Mesenchymal stem cell (in vitro differentiated cells and primary cell): ENCODE measurements around the gene GUCD1.

Source experiments
- DNase-seq: peaks from one replicate; pipeline ENCODE4 v3.0.0-alpha.2; 2013
- H2AFZ ChIP-seq: one replicate; pipeline ENCODE4 v1.6.1; 2013; ENCODE audit warnings: low read depth, mild to moderate bottlenecking, control low read depth, inconsistent platforms, low read length, moderate library complexity
- H2AK5ac ChIP-seq: 2 replicates; pipeline ENCODE4 v1.6.1; 2013; ENCODE audit warnings: low read length, moderate library complexity, mild to moderate bottlenecking, inconsistent platforms; ENCODE audit not compliant: severe bottlenecking
- H2BK120ac ChIP-seq: one replicate; pipeline ENCODE4 v1.6.1; 2013; ENCODE audit warnings: low read depth, mild to moderate bottlenecking, inconsistent platforms, low read length, moderate library complexity
- H2BK12ac ChIP-seq, 2 experiments: one replicate each; pipeline ENCODE4 v1.6.1; 2013; ENCODE audit warnings: inconsistent platforms in 2 of 2, low read length in 2 of 2, mild to moderate bottlenecking in 2 of 2, moderate library complexity in 2 of 2, control low read depth in 1 of 2
- H2BK15ac ChIP-seq: one replicate; pipeline ENCODE4 v1.6.1; 2013; ENCODE audit warnings: mild to moderate bottlenecking, low read depth, inconsistent platforms; ENCODE audit not compliant: poor library complexity, severe bottlenecking
- H2BK5ac ChIP-seq: 2 replicates; pipeline ENCODE4 v1.6.1; 2013; ENCODE audit warnings: low read depth, mild to moderate bottlenecking, low read length, control low read depth, inconsistent platforms; ENCODE audit not compliant: poor library complexity, severe bottlenecking
- H3K14ac ChIP-seq, 2 experiments: one replicate each; pipeline ENCODE4 v1.6.1; 2013; ENCODE audit warnings: inconsistent platforms in 2 of 2, low read length in 2 of 2, control low read depth in 1 of 2, mild to moderate bottlenecking in 1 of 2, moderate library complexity in 1 of 2
- H3K18ac ChIP-seq, 2 experiments: one replicate each; pipeline ENCODE4 v1.6.1; 2013; ENCODE audit warnings: inconsistent platforms in 2 of 2, low read length in 2 of 2, control low read depth in 1 of 2, low read depth in 1 of 2, mild to moderate bottlenecking in 1 of 2
- H3K23ac ChIP-seq, 2 experiments: one replicate each; pipeline ENCODE4 v1.6.1; 2013; ENCODE audit warnings: inconsistent platforms in 2 of 2, low read length in 2 of 2, mild to moderate bottlenecking in 2 of 2, moderate library complexity in 2 of 2, control low read depth in 1 of 2
- H3K27ac ChIP-seq: 2 replicates; pipeline ENCODE4 v1.5.1; 2013; ENCODE audit warnings: mild to moderate bottlenecking, moderate library complexity, low read length, control low read depth, inconsistent platforms; ENCODE audit not compliant: poor library complexity, severe bottlenecking
- H3K27me3 ChIP-seq, 2 experiments: 2 replicates each; pipeline versions ENCODE4 v1.6.1 to v1.7.0; 2013; ENCODE audit warnings: low read length in 2 of 2, mild to moderate bottlenecking in 2 of 2, moderate library complexity in 2 of 2, control low read depth in 1 of 2, inconsistent platforms in 1 of 2; ENCODE audit not compliant: control insufficient read depth in 1 of 2, insufficient read depth in 1 of 2
- H3K36me3 ChIP-seq, 2 experiments: 2 replicates each; pipeline versions ENCODE4 v1.6.1 to v1.7.0; 2013; ENCODE audit warnings: low read length in 2 of 2, control low read depth in 1 of 2, inconsistent platforms in 1 of 2, low read depth in 1 of 2, mild to moderate bottlenecking in 1 of 2; ENCODE audit not compliant: insufficient read depth in 2 of 2, control insufficient read depth in 1 of 2
- H3K4ac ChIP-seq, 2 experiments: one replicate each; pipeline ENCODE4 v1.6.1; 2013; ENCODE audit warnings: inconsistent platforms in 2 of 2, low read length in 2 of 2, mild to moderate bottlenecking in 2 of 2, moderate library complexity in 2 of 2, control low read depth in 1 of 2, low read depth in 1 of 2
- H3K4me1 ChIP-seq: 2 replicates; pipeline ENCODE4 v1.6.1; 2013; ENCODE audit warnings: low read depth, low read length, control low read depth; ENCODE audit not compliant: control insufficient read depth, insufficient read depth
- H3K4me2 ChIP-seq: 2 replicates; pipeline ENCODE4 v1.6.1; 2013; ENCODE audit warnings: low read length, mild to moderate bottlenecking, inconsistent platforms; ENCODE audit not compliant: poor library complexity, severe bottlenecking
- H3K4me3 ChIP-seq, 2 experiments: 2 replicates each; pipeline versions ENCODE4 v1.5.1 to v1.7.0; 2013; ENCODE audit warnings: low read length in 2 of 2, mild to moderate bottlenecking in 2 of 2, control low read depth in 1 of 2, low read depth in 1 of 2; ENCODE audit not compliant: insufficient read depth in 1 of 2
- H3K79me1 ChIP-seq: replicated peaks from 2 replicates; pipeline ENCODE4 v1.6.1; 2013; ENCODE audit warnings: mild to moderate bottlenecking, control low read depth, low read length, inconsistent platforms; ENCODE audit not compliant: poor library complexity, severe bottlenecking
- H3K9ac ChIP-seq: 2 replicates; pipeline ENCODE4 v1.7.0; 2013; ENCODE audit warnings: mild to moderate bottlenecking, low read length, moderate library complexity
- H3K9me3 ChIP-seq: 2 replicates; pipeline ENCODE4 v1.7.0; 2013; ENCODE audit warnings: mild to moderate bottlenecking, low read length; ENCODE audit not compliant: control insufficient read depth
- H4K8ac ChIP-seq: one replicate; pipeline ENCODE4 v1.6.1; 2013; ENCODE audit warnings: inconsistent platforms, mild to moderate bottlenecking, low read length, moderate library complexity
- H4K91ac ChIP-seq: one replicate; pipeline ENCODE4 v1.6.1; 2013; ENCODE audit warnings: mild to moderate bottlenecking, low read length, inconsistent platforms
- WGBS: methylation state at CpG from one replicate; pipeline ENCODE4 v1.1.7; 2013; ENCODE audit warnings: mixed read lengths; 5-methylcytosine and 5-hydroxymethylcytosine counted together

The GUCD1 gene

GRCh38 chr22:24543679-24544243 is 11.2 kb downstream of the GUCD1 start:
- no peak overlapping the region for H3K23ac ChIP-seq
- no peak overlapping the region for H2AK5ac ChIP-seq
- no peak overlapping the region for H2AFZ ChIP-seq
- H3K9me3 ChIP-seq, result no peaks in the 10 kb centered on the region
- DNase-seq, result no peak
- WGBS, result 95% methylated on average over 11 of the region's 11 CpGs
- H3K4me3 ChIP-seq, result no peak overlapping the region
- H3K27me3 ChIP-seq, result no peaks in the 10 kb centered on the region
- peak overlapping the region; percentile 4 for H4K91ac ChIP-seq
- H3K4me1 ChIP-seq, result peaks cover 5% of the 10 kb centered on the region
- peaks cover 51% of the 10 kb centered on the region for H3K79me1 ChIP-seq
- H2BK15ac ChIP-seq, result no peak overlapping the region
- no peak overlapping the region for H2BK120ac ChIP-seq
- H3K14ac ChIP-seq, result peak overlapping the region in 1 of 2 experiments; percentile 28
- H3K27ac ChIP-seq, result no peak overlapping the region
- no peak overlapping the region for H3K9ac ChIP-seq
- no peak overlapping the region for H3K4ac ChIP-seq
- H4K8ac ChIP-seq, result no peak overlapping the region
- no peak overlapping the region for H3K4me2 ChIP-seq
- H3K36me3 ChIP-seq, result peaks cover 80 to 88% of the 10 kb centered on the region in 2 experiments
- no peak overlapping the region for H2BK5ac ChIP-seq
- no peak overlapping the region for H3K18ac ChIP-seq
- no peak overlapping the region for H2BK12ac ChIP-seq

GRCh38 chr22:24543185-24543601 is 11.7 kb downstream of the GUCD1 start:
- Histone ChIP-seq H3K4ac (no peak overlapping the region), H3K23ac (no peak overlapping the region), H3K27ac (no peak overlapping the region), H2BK120ac (no peak overlapping the region), H2AFZ (no peak overlapping the region), H3K4me3 (no peak overlapping the region), H3K9me3 (no peaks in the 10 kb centered on the region), H2AK5ac (no peak overlapping the region), H4K91ac (no peak overlapping the region), H3K18ac (no peak overlapping the region), H2BK5ac (no peak overlapping the region), H3K9ac (no peak overlapping the region), H3K36me3 (peaks cover 75 to 82% of the 10 kb centered on the region in 2 experiments), H2BK12ac (no peak overlapping the region), H3K4me2 (no peak overlapping the region), H2BK15ac (no peak overlapping the region), H3K4me1 (peaks cover 5% of the 10 kb centered on the region), H3K27me3 (no peaks in the 10 kb centered on the region), H3K79me1 (peaks cover 45% of the 10 kb centered on the region), H3K14ac (no peak overlapping the region), H4K8ac (no peak overlapping the region)
- WGBS, result 93% methylated on average over 7 of the region's 7 CpGs
- no peak for DNase-seq

GRCh38 chr22:24542641-24543040 is 12.3 kb downstream of the GUCD1 start:
- H2BK5ac ChIP-seq, result no peak overlapping the region
- H3K36me3 ChIP-seq, result peaks cover 69 to 77% of the 10 kb centered on the region in 2 experiments
- no peak for DNase-seq
- no peak overlapping the region for H3K23ac ChIP-seq
- no peak overlapping the region for H3K4me3 ChIP-seq
- no peak overlapping the region for H3K18ac ChIP-seq
- no peaks in the 10 kb centered on the region for H3K27me3 ChIP-seq
- no peak overlapping the region for H4K91ac ChIP-seq
- peaks cover 39% of the 10 kb centered on the region for H3K79me1 ChIP-seq
- H3K14ac ChIP-seq, result no peak overlapping the region
- no peak overlapping the region for H2AK5ac ChIP-seq
- H3K27ac ChIP-seq, result no peak overlapping the region
- H3K9me3 ChIP-seq, result no peaks in the 10 kb centered on the region
- peaks cover 5% of the 10 kb centered on the region for H3K4me1 ChIP-seq
- H2BK15ac ChIP-seq, result no peak overlapping the region
- no peak overlapping the region for H3K4ac ChIP-seq
- 96% methylated on average over 9 of the region's 9 CpGs for WGBS
- H3K4me2 ChIP-seq, result no peak overlapping the region
- H2BK120ac ChIP-seq, result no peak overlapping the region
- no peak overlapping the region for H2AFZ ChIP-seq
- no peak overlapping the region for H3K9ac ChIP-seq
- H4K8ac ChIP-seq, result no peak overlapping the region
- no peak overlapping the region for H2BK12ac ChIP-seq

- Histone ChIP-seq H2BK12ac (no peak overlapping the region), H3K14ac (no peak overlapping the region), H2AK5ac (no peak overlapping the region), H4K8ac (no peak overlapping the region), H3K4me2 (no peak overlapping the region), H3K9ac (no peak overlapping the region), H3K4me3 (no peak overlapping the region), H2BK120ac (no peak overlapping the region), H4K91ac (no peak overlapping the region), H2BK15ac (no peak overlapping the region), H3K23ac (no peak overlapping the region), H2BK5ac (no peak overlapping the region), H3K4me1 (peaks cover 5% of the 10 kb centered on the region), H3K18ac (no peak overlapping the region), H3K27ac (no peak overlapping the region), H3K9me3 (no peaks in the 10 kb centered on the region), H3K4ac (no peak overlapping the region), H3K36me3 (peaks cover 62 to 69% of the 10 kb centered on the region in 2 experiments), H3K79me1 (peaks cover 33% of the 10 kb centered on the region), H3K27me3 (no peaks in the 10 kb centered on the region), H2AFZ (no peak overlapping the region)
- over 99% methylated on average over 6 of the region's 6 CpGs for WGBS
- DNase-seq, result no peak
These were observed 13.0 kb downstream of the GUCD1 start for GRCh38 chr22:24541681-24542515.
